Daoy (cell line): ENCODE results near the gene BEST1. TPM values are rescaled to one million over a fixed set of nuclear protein-coding genes. Genes with fewer than 3 reads are reported as not detected.

Experiments
- total RNA-seq: library from RNA; depleted of rRNA; stranded (reverse); fragments of >200 nt; shearing (Covaris generic); gene quantifications from 2 replicates; pipeline ENCODE4 v1.2.3, GENCODE V29; 2014; rRNA removed

BEST1 gene
- total RNA-seq, 1 experiment from 2014 or later, result not detected

Other genes with a start within 250 kb of the BEST1 start
- gene MYRF, start 197.7 kb upstream of the BEST1 start, total RNA-seq, result 0.68 and 2.1 TPM in 2 replicates
- 61.1 and 70.8 TPM in 2 replicates for gene TMEM258, start 157.8 kb upstream of the BEST1 start, total RNA-seq
- 145 and 148 TPM in 2 replicates for gene FEN1, start 157.4 kb upstream of the BEST1 start, total RNA-seq
- gene FADS1, start 133.3 kb upstream of the BEST1 start, total RNA-seq, result 30.0 and 35.9 TPM in 2 replicates
- 21.3 and 33.8 TPM in 2 replicates for gene FADS2, start 122.1 kb upstream of the BEST1 start, total RNA-seq
- 24.9 and 43.1 TPM in 2 replicates for gene FADS3, start 58.8 kb upstream of the BEST1 start, total RNA-seq
- 0.40 and 2.2 TPM in 2 replicates for gene RAB3IL1, start 32.8 kb upstream of the BEST1 start, total RNA-seq
- gene FTH1, start 17.3 kb downstream of the BEST1 start, total RNA-seq, result 184 and 219 TPM in 2 replicates
- gene INCENP, start 173.7 kb downstream of the BEST1 start, total RNA-seq, result 57.0 and 76.3 TPM in 2 replicates
- gene SCGB1D1, start 239.9 kb downstream of the BEST1 start, total RNA-seq, result not detected in 2 replicates